ENCODE data around the gene SECTM1.

- TF ChIP-seq CTCF (IDR thresholded peaks at IDR 0.05; ENCODE audit: insufficient read depth, low read length, poor library complexity, severe bottlenecking) (no peak), EZH2phosphoT487 (conservative IDR thresholded peaks at IDR 0.05; ENCODE audit: low read length) (no peak)
These were observed 8.8 kb downstream of the SECTM1 start for GRCh38 chr17:82324566-82325285.
